HEK293T (cell line): Measurements from ENCODE around the gene SLC24A4.

Experiments
- LEF1 ChIP-seq: fragments of 450-650 bp; IDR thresholded peaks from 2 replicates; pipeline ENCODE4 v1.6.1; 2017; ENCODE audit warnings: mild to moderate bottlenecking, borderline replicate concordance
- SP1 ChIP-seq: fragments of 450-650 bp; IDR thresholded peaks from 2 replicates; pipeline ENCODE4 v1.6.1; 2017

DNA sequence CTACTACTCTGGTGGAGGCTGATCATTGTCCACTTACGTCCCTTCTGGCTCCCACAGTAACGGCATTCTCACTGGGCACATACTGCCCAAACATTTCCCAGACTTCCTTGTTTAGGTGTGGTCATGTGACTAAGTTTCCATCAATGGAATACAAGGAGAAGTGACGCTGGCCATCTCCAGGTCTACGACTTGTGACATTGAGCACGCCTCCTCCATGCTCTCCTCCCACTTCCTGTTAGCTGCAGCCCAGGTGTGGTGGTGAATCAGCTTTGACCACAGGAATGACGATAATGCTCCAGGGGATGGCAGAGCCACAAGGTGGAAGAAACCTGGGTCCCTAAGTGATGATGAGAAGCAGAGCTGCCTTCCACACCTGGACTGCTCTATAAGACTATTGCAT lies 6.0 kb upstream of the SLC24A4 start:
- TF ChIP-seq LEF1 (no peak), SP1 (no peak)
